ENCODE results near the gene GNB1.

DNA sequence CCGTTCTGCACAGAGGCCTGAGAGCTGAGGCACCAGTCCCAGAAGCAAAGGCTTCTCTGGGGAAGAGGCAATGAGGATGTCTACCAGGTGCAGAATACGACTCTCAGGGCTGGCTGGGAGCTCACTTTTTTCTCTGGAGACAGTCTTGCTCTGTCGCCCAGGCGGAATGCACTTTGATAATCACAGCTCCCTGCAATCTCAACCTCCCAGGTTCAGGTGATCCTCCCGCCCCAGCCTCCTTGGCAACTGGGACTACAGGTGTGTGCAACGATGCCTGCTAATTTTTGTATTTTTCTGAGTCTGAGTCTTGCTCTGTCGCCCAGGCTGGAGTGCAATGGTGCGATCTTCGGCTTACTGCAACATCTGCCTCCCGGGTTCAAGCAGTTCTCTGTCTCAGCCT lies 130.2 kb downstream of the GNB1 start:
- TF ChIP-seq, protein P1, sequence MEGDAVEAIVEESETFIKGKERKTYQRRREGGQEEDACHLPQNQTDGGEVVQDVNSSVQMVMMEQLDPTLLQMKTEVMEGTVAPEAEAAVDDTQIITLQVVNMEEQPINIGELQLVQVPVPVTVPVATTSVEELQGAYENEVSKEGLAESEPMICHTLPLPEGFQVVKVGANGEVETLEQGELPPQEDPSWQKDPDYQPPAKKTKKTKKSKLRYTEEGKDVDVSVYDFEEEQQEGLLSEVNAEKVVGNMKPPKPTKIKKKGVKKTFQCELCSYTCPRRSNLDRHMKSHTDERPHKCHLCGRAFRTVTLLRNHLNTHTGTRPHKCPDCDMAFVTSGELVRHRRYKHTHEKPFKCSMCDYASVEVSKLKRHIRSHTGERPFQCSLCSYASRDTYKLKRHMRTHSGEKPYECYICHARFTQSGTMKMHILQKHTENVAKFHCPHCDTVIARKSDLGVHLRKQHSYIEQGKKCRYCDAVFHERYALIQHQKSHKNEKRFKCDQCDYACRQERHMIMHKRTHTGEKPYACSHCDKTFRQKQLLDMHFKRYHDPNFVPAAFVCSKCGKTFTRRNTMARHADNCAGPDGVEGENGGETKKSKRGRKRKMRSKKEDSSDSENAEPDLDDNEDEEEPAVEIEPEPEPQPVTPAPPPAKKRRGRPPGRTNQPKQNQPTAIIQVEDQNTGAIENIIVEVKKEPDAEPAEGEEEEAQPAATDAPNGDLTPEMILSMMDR (IDR thresholded peaks at IDR 0.05; ENCODE audit: borderline replicate concordance, extremely low read depth, low read length, poor library complexity, severe bottlenecking), result no peak
- no peak for TF ChIP-seq EZH2 (IDR thresholded peaks at IDR 0.05; ENCODE audit: borderline replicate concordance, low read depth, low read length, severe bottlenecking)

Measured in DND-41 (cell line).